Neural progenitor cell (in vitro differentiated cells): ENCODE data around the gene HS3ST5. TPM values are rescaled to one million over a fixed set of nuclear protein-coding genes. Genes with fewer than 3 reads are reported as not detected.

ENCODE experiments used
- DNase-seq: peaks from one replicate; pipeline ENCODE4 v3.0.0-alpha.2; 2016; ENCODE audit warnings: low spot score
- H2AFZ ChIP-seq: fragments of 200-600 bp; sonication (generic); replicated peaks from 2 replicates; pipeline ENCODE4 v1.6.1; 2016; ENCODE audit warnings: antibody characterized with exemption
- H3F3A ChIP-seq: fragments of 200-600 bp; sonication (generic); 2 replicates; pipeline ENCODE4 v1.6.1; 2016; ENCODE audit warnings: antibody characterized with exemption, low read depth
- H3K27ac ChIP-seq: fragments of 200-600 bp; sonication (generic); 2 replicates; pipeline ENCODE4 v1.5.1; 2016; ENCODE audit warnings: mild to moderate bottlenecking
- H3K27me3 ChIP-seq: fragments of 200-600 bp; sonication (generic); 2 replicates; pipeline ENCODE4 v1.6.1; 2016; ENCODE audit warnings: mild to moderate bottlenecking, moderate library complexity
- H3K36me3 ChIP-seq: fragments of 200-600 bp; sonication (generic); 2 replicates; pipeline ENCODE4 v1.5.1; 2016
- H3K4me1 ChIP-seq: fragments of 200-600 bp; sonication (generic); 2 replicates; pipeline ENCODE4 v1.6.1; 2016; ENCODE audit warnings: mixed run types
- H3K4me2 ChIP-seq: fragments of 200-600 bp; sonication (generic); 2 replicates; pipeline ENCODE4 v1.6.1; 2016
- H3K4me3 ChIP-seq: fragments of 200-600 bp; sonication (generic); 2 replicates; pipeline ENCODE4 v1.5.1; 2016
- H3K79me2 ChIP-seq: fragments of 200-600 bp; sonication (generic); 2 replicates; pipeline ENCODE4 v1.6.1; 2016; ENCODE audit warnings: low read depth
- H3K9ac ChIP-seq: fragments of 200-600 bp; sonication (generic); 2 replicates; pipeline ENCODE4 v1.6.1; 2016
- H3K9me3 ChIP-seq: fragments of 200-600 bp; sonication (generic); 2 replicates; pipeline ENCODE4 v1.5.1; 2016; ENCODE audit warnings: low read depth
- H4K20me1 ChIP-seq: fragments of 200-600 bp; sonication (generic); 2 replicates; pipeline ENCODE4 v1.6.1; 2016; ENCODE audit warnings: low read depth
- H3K27ac Mint-ChIP-seq: 3 replicates; pipeline ENCODE4 v1.8.0; 2021; ENCODE audit warnings: mixed read lengths
- H3K27me3 Mint-ChIP-seq: 2 replicates; pipeline ENCODE4 v1.8.0; 2022; ENCODE audit warnings: low read depth, mild to moderate bottlenecking, inconsistent platforms, moderate library complexity, mixed read lengths; ENCODE audit not compliant: insufficient read depth
- H3K36me3 Mint-ChIP-seq: 3 replicates; pipeline ENCODE4 v1.8.0; 2021; ENCODE audit warnings: mixed read lengths
- H3K4me1 Mint-ChIP-seq: 3 replicates; pipeline ENCODE4 v1.8.0; 2021; ENCODE audit warnings: mixed read lengths
- H3K4me3 Mint-ChIP-seq: 3 replicates; pipeline ENCODE4 v1.8.0; 2021; ENCODE audit warnings: mild to moderate bottlenecking, moderate library complexity, mixed read lengths
- H3K9me3 Mint-ChIP-seq: 3 replicates; pipeline ENCODE4 v1.8.0; 2020; ENCODE audit warnings: mixed read lengths
- CTCF ChIP-seq: fragments of 200-600 bp; sonication (generic); IDR thresholded peaks from 2 replicates; pipeline ENCODE4 v1.5.1; 2017; ENCODE audit warnings: antibody characterized with exemption, mild to moderate bottlenecking
- EZH2 ChIP-seq: fragments of 200-600 bp; sonication (generic); IDR thresholded peaks from 2 replicates; pipeline ENCODE4 v1.6.1; 2017; ENCODE audit warnings: antibody characterized with exemption, mild to moderate bottlenecking, moderate library complexity
- EZH2phosphoT487 ChIP-seq: fragments of 200-600 bp; sonication (generic); IDR thresholded peaks from 2 replicates; pipeline ENCODE4 v1.6.1; 2017; ENCODE audit warnings: antibody characterized with exemption
- total RNA-seq: library from RNA; depleted of rRNA; stranded (reverse); fragments of >200 nt; gene quantifications from 2 replicates; pipeline ENCODE4 v1.2.3, GENCODE V29; 2015; ENCODE audit warnings: low replicate concordance

The HS3ST5 gene
- total RNA-seq, 1 donor from 2014 or later: 0.34 TPM

DNA sequence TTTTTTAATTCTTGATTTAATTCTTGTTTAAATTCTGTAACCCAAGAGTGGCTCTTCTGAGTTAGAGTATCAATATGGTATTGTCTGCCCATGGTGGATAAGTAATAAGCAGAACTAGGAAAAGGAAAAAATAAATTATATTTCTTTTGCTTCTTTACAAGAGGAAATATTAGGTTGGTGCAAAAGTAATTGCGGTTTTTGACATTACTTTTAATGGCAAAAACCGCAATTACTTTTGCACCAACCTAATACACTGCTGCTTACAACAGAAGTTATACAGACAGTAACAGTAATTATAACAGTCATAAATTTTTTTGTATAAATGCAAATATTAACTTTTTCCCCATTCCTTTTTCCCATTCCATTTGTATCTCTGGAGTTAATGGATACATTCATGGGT is 65.6 kb downstream of the HS3ST5 start:
- Histone ChIP-seq H3K4me3 (no peak overlapping the region), H3K36me3 (no peaks in the 10 kb centered on the region), H3K27me3 (no peaks in the 10 kb centered on the region), H2AFZ (no peak overlapping the region), H3K9ac (no peak overlapping the region), H4K20me1 (no peaks in the 10 kb centered on the region), H3F3A (no peaks in the 10 kb centered on the region), H3K79me2 (no peaks in the 10 kb centered on the region), H3K4me2 (no peak overlapping the region), H3K27ac (no peak overlapping the region), H3K4me1 (peaks cover 19% of the 10 kb centered on the region), H3K9me3 (no peaks in the 10 kb centered on the region)
- DNase-seq: no peak
- TF ChIP-seq EZH2: no peak
- no peak for TF ChIP-seq CTCF
- TF ChIP-seq EZH2phosphoT487: no peak
- Mint-ChIP-seq H3K36me3 (no peaks in the 10 kb centered on the region), H3K27ac (no peak overlapping the region), H3K4me3 (no peak overlapping the region), H3K4me1 (peaks cover 12% of the 10 kb centered on the region), H3K27me3 (peaks cover 10% of the 10 kb centered on the region), H3K9me3 (no peaks in the 10 kb centered on the region)

DNA sequence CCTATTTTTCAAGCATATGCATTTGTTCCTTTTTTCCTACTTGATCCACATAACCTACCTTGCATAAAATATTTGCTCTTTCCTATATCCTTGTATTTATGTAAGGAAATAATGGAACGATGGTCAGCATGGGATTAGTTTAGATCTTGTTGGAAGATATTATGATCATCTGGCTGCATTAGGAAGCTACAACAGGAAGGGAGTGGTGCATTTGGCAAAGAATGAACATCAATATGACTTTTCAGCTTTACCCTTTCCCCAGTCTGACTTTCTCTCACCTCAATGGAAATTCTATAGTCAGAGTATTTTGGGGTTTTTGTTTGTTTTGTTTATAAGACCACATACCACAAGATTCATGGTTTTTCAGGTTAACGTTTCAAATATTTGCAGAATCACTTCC is 66.0 kb downstream of the HS3ST5 start:
- H3K4me3 ChIP-seq: no peak overlapping the region
- no peaks in the 10 kb centered on the region for H3K36me3 ChIP-seq
- no peaks in the 10 kb centered on the region for H4K20me1 ChIP-seq
- no peaks in the 10 kb centered on the region for H3K9me3 ChIP-seq
- H3K79me2 ChIP-seq: no peaks in the 10 kb centered on the region
- no peak for DNase-seq
- H3K27me3 Mint-ChIP-seq: peaks cover 9% of the 10 kb centered on the region
- H3K4me1 Mint-ChIP-seq: peaks cover 8% of the 10 kb centered on the region
- H3K4me1 ChIP-seq: peaks cover 16% of the 10 kb centered on the region
- H2AFZ ChIP-seq: no peak overlapping the region
- no peak overlapping the region for H3K4me3 Mint-ChIP-seq
- H3F3A ChIP-seq: no peaks in the 10 kb centered on the region
- no peaks in the 10 kb centered on the region for H3K27me3 ChIP-seq
- H3K9me3 Mint-ChIP-seq: no peaks in the 10 kb centered on the region
- H3K27ac Mint-ChIP-seq: no peak overlapping the region
- H3K9ac ChIP-seq: no peak overlapping the region
- no peaks in the 10 kb centered on the region for H3K36me3 Mint-ChIP-seq
- TF ChIP-seq EZH2phosphoT487: no peak
- no peak for TF ChIP-seq CTCF
- TF ChIP-seq EZH2: no peak
- no peak overlapping the region for H3K27ac ChIP-seq
- H3K4me2 ChIP-seq: no peak overlapping the region

DNA sequence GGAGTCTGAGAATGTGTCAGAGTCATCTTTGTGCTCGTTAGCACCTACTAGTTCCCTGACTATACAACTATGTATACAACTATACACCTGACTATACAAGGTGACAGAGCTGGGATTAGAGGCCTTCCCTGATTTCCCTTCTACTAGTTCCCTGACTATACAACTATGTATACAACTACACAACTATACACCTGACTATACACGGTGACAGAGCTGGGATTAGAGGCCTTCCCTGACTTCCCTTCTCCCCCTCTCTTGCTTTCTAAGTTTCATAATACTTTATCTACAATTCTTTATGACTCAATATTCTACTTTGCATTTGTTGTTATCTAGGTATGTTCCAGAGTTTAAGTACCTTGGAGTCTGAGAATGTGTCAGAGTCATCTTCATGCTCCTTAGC is 68.0 kb downstream of the HS3ST5 start:
- H3F3A ChIP-seq: no peaks in the 10 kb centered on the region
- no peaks in the 10 kb centered on the region for H3K36me3 ChIP-seq
- no peaks in the 10 kb centered on the region for H3K27me3 ChIP-seq
- no peak overlapping the region for H3K4me2 ChIP-seq
- Mint-ChIP-seq H3K4me3 (no peak overlapping the region), H3K27ac (no peak overlapping the region), H3K9me3 (no peaks in the 10 kb centered on the region), H3K36me3 (no peaks in the 10 kb centered on the region), H3K4me1 (peaks cover 2% of the 10 kb centered on the region), H3K27me3 (peaks cover 3% of the 10 kb centered on the region)
- H3K79me2 ChIP-seq: no peaks in the 10 kb centered on the region
- H3K9me3 ChIP-seq: no peaks in the 10 kb centered on the region
- H3K4me3 ChIP-seq: no peak overlapping the region
- H3K4me1 ChIP-seq: peaks cover 11% of the 10 kb centered on the region
- no peak overlapping the region for H2AFZ ChIP-seq
- DNase-seq: no peak
- no peak overlapping the region for H3K9ac ChIP-seq
- no peaks in the 10 kb centered on the region for H4K20me1 ChIP-seq
- H3K27ac ChIP-seq: no peak overlapping the region
- TF ChIP-seq EZH2phosphoT487 (no peak), CTCF (no peak), EZH2 (no peak)

DNA sequence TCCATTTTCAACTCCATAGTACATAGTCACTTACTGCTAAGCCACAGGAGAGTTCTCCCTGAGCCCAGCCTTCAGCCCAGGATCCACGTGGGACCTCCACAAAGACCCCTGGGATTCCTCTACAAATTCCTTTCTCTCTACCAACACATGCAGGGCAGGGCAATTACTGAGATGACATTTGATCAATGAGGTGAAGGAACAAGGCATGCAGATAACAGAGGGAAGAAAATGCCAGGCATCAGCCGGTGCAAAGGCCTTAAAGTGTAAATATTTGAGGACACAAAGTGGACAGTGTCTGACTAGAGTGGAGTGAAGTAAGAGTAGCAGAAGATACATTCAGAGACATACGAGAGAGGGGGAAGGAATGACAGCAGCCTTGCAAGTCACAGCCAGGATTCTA is 70.2 kb downstream of the HS3ST5 start:
- Histone ChIP-seq H3K79me2 (no peaks in the 10 kb centered on the region), H3K36me3 (no peaks in the 10 kb centered on the region), H3K27me3 (no peaks in the 10 kb centered on the region), H4K20me1 (no peaks in the 10 kb centered on the region), H3K4me2 (no peak overlapping the region), H3K4me1 (no peaks in the 10 kb centered on the region), H3K27ac (no peak overlapping the region), H3K9me3 (no peaks in the 10 kb centered on the region), H3K9ac (no peak overlapping the region), H2AFZ (no peak overlapping the region), H3K4me3 (no peak overlapping the region), H3F3A (no peaks in the 10 kb centered on the region)
- no peaks in the 10 kb centered on the region for H3K27me3 Mint-ChIP-seq
- peak; percentile 9 for DNase-seq
- no peaks in the 10 kb centered on the region for H3K9me3 Mint-ChIP-seq
- H3K27ac Mint-ChIP-seq: no peak overlapping the region
- no peaks in the 10 kb centered on the region for H3K4me1 Mint-ChIP-seq
- no peaks in the 10 kb centered on the region for H3K36me3 Mint-ChIP-seq
- TF ChIP-seq CTCF (no peak), EZH2 (no peak), EZH2phosphoT487 (no peak)
- no peak overlapping the region for H3K4me3 Mint-ChIP-seq
